NCI-H1930 (cell line): Measurements from ENCODE around the gene SDHA.
"Not testable (repeated sequence)": the region's sequence is repeated elsewhere in the genome, so short reads cannot be mapped to it uniquely, and the experiment has no call there.

Source experiments
- DNase-seq, 2 experiments: peaks; one replicate each; lab custom pipeline; 2025; lab: John Stamatoyannopoulos, UW

Gene SDHA

DNA sequence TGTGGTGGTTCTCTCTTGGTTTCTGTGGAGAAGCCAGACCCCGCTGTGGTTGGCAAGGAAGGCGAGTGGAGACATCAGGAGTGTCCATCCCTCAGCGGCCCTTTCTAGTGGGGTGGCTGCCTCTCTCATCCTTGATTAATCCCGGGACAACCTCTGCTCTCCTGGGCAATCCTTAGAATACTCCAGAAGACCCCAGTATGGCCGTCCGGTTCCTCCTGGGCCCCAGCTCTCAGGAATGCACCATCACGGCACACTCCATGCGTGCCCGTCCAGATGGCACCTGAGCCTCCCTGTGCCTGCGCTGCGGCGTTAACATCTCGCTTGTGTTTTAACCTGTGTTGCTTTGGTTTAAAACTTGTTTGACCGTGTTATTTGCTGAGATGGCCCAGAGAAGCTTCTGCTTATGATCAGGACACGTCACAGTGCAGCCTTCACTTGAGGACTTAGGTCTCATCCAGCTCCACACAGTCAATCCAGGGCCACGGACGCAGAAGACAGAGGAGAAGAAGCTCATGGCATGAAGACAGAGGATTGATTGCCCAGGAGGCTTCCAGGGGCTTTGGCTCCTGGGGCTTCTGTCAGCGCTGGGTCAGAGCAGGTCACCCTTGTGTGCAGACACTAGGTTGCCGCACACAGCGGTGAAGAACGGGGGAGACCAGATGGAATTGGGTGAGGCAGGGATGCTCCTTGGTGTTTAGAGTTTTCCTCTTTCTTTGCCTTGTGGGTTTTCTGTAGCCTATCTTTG is 82.7 kb downstream of the SDHA start:
- not testable (repeated sequence) for DNase-seq

DNA sequence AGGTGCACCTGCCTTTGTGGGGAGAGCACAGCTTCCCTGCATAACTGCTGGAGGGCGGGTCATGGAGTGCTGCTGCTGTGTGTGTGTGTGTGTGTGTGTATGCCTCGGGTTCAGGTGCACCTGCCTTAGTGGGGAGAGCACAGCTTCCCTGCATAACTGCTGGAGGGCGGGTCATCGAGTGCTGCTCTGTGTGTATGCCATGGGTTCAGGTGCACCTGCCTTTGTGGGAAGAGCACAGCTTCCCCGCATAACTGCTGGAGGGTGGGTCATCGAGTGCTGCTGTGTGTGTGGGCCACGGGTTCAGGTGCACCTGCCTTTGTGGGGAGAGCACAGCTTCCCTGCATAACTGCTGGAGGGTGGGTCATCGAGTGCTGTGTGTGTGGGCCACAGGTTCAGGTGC is 84.3 kb downstream of the SDHA start:
- DNase-seq, result not testable (repeated sequence)

DNA sequence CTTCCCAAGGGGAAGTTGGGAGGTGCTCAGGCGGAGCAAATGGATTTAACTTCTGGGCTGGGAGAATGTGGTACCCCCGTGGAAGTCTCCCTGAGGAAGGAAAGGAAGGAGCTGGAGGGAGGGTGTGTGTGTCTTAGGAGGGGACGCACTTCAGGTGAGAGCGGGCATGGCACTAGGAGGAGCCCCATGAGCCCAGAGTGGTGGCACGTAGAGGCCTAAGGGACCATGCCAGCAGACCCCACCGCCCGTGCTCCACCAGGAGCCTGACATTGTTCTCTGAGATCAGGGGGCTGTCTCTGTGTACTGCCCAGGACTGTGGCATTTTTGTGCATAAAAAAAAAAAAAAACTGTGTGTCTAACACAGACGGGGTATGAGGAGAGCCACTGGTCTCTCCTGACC is 84.8 kb downstream of the SDHA start:
- no peak for DNase-seq

DNA sequence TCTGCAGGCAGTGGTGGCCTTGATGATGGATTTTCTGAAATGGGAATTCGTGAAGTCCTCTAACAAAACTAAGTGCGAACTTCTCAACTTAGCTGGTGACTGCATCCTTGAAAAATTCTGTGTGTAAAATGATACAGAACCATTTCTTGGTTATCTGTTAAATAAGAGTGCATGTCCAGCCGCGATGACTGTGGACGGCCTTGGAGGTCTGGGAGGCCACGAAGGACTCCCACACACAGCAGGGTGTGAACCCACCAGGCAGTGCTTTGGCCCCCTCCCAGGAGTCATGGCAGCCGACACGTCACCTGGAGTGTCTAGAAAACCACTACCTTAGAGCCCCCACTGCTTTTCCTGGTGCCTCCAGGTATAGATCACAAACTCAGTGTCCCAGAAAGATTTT is 85.6 kb downstream of the SDHA start:
- DNase-seq, result not testable (repeated sequence)

DNA sequence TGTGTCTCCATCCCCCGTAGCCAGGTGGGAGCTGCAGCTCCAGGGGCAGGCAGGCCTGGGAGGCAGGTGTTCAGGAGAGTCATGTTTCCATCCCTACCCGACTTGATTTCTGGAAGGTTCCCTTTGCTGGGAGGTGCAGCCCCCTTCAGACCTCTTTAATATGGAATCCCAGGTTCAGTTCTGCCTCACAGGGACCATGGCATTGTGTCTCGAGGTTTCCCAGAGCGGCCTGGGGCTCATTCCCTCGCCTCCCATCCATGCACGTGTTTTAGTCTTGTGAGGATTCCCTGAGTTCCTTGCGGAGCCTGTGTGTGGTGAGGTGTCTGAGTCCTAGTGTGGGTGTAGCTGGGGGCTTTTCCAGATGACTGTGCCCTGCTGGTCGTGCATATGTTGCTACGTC is 86.9 kb downstream of the SDHA start:
- DNase-seq, result no peak

DNA sequence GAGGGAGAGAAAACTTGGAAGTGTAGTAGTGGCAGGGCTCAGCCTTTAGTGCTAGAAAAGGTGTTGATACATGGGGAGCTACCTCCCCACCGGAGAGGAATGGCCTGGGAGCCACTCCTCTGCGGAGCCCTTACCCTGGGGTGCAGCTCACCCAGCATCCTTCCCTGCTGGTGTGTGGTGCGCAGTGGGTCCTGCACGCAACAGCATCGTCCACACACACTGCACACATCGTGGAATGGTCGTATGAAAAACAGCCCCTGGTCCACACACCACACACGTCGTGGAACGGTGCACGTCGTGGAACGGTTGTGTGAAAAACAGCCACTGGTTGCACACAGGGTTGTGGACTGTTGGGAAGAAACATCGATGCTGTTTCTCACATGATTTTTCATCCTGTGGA is 87.3 kb downstream of the SDHA start:
- DNase-seq, result no peak

DNA sequence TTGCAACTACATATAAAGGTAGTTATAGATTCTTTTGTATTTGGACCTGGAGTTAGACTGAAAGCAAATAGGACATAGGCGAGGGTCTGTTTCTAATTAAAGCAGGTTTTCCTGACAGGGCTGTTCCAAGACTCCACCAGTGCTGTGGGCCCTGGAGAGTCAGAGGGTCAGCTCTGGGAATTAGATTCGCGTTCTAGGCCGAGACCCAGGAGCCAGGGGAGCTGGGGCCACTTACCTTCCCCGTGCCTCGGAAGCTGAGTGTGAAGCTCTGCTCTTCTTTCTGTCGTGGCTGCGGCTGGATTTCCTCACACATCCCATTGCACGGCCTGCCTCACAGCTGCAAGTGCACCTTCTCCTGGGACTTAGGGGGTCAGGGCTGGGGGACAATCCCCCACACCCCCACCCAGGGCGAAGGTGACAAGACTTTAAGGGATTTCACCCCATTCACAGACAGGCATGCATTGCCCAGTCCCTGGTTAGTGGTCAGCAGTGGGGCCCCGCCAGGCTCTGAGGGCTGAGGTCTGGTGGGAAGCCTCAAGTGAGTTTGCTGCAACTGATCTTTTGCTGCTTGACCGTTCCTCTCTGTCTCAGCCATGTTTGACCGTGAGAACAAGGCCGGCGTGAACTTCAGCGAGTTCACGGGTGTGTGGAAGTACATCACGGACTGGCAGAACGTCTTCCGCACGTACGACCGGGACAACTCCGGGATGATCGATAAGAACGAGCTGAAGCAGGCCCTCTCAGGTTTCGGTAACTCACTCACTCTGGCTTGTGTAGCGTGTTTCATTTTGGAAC is 88.1 kb downstream of the SDHA start:
- no peak for DNase-seq
